GM21528 (cell line): ENCODE results near the gene COA7.
"Not testable (repeated sequence)": the region's sequence is repeated elsewhere in the genome, so short reads cannot be mapped to it uniquely, and the experiment has no call there.

ENCODE experiments used
- ATAC-seq: cut with Tn5 transposase; IDR thresholded peaks from one replicate; pipeline ENCODE4 v1.9.1; 2021; ENCODE audit warnings: mild to moderate bottlenecking, moderate library complexity; ENCODE audit not compliant: unreplicated experiment, low FRiP score

Gene COA7

DNA sequence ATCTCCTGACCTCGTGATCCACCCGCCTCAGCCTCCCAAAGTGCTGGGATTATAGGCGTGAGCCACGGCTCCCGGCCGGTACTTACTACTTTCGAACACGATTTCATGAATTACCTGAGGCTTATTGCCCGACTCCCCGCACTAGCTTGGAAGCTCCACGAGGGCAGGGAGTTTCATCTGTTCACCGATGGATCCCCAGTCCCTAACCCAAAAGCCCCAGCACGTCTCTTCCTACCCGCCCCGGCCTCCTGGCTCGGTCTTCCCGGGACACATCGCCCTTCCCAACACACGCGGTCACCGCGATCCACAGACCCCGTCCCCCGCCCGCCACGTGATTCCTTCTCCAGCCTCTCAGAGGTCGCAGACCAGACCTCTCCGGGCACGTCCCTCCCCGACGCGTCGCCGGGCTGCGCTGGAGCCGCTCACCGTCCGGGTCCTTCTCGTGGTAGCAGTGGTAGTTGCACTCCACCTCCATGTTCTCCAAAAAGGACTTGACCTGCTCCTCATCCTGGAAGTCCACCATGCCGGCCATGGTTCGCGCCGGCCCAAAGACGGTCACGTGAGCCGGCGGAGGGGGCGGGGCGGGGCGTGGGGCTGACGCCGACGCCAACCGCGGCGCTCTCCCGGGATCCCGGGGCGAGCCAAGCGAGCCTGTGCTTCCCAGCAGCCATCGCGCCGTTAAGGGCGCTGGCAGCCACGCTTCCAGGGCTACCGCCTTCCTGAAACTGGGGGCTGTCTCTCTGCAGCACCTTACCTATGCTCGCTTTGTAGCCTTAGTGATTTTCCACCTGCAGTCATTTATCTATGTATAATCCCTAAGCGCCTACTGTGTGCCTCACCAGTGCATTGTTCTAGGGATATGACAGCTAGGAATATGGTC, at the start of gene COA7:
Gene COA7 (minus strand): TSS at position 553 of the 880 bp plus-strand sequence. CDS start 21 bp downstream, at position 532.
- ATAC-seq, result peak; percentile 64

DNA sequence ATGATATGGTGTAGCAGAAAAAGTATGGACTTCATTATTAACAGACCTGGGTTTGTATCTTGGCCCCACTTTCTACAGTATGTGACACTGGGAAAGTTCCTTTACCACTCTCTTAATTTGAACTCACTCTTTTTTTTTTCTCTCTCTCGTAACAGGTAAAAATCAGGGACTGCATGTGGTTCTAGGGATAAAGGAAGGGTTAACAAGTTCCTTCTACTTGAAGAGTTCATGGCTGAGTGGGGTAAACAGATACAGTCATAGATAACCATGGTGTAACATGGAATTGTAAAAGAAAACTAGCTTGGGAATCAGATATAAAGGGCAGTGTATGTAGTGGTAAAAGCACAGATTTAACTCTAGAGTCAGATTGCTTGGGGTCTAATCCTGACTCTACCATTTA, 49.3 kb upstream of the COA7 start:
- no peak for ATAC-seq

DNA sequence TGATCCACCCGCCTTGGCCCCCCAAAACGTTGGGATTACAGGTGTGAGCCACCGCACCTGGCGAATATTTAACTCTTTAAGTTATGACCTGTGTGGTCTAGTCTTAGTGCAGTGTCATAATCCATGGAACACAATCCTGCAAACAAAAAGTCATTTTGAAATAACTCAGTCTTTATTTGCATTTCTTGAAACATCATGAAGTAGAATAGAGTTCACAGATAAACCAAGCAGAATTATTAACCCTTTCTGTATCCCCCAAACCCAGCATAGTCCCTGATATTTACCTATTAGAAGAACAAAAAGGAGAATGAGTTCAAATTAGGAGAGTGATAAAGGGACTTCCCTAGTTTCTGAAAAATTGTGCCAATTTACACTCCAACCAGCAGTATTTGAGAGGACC, 48.0 kb upstream of the COA7 start:
- no peak for ATAC-seq

DNA sequence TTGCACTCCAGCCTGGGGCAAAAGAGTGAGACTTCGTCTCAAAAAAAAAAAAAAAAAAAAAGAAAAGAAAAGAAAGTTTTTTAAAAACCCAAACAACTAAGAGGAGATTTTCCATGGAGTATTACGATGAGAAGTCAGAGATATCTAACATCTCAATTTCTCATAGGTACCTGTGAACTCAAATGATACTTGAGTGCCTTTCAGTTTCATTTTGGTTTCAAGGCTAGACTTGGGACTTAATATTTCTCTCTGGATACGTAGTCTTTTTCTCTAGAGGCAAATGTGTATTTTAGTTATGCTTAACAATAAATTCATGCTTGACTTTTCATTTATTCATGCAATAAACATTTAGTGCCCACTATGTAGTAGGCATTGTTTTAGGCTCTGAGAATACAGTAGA, 43.1 kb upstream of the COA7 start:
- no peak for ATAC-seq

DNA sequence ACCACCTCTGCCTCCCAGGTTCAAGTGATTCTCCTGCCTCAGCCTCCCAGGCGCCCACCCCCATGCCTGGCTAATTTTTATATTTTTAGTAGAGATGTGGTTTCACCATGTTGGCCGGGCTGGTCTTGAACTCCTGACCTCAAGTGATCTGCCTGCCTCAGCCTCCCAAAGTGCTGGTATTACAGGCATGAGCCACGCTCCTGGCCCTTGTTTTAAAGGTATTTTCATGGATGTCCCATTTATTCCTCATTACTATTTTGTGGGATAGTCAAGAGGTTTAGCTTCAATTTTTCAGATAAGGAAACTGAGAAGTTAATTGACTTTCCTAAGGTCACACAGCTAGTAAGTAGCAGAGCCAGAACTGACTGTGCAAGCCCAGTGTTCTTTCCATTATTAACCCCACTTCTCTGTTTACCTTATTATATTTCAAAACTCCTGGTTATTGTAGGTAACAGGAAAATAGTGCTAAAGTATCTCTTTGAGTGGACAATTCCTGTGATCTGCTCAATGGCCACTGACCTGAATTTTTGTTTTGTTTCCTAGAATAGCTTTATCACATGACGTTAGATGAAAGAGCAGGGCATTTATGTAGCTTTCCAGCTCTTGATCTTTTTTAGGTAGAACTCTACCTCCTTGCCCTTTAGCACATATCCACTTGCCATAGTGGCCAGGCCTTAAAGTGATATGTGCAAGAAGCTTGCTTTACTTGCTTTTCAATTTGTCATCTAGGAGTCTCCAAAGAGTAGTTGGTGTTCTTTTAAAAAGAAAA, 41.7 kb upstream of the COA7 start:
- ATAC-seq, result no peak

DNA sequence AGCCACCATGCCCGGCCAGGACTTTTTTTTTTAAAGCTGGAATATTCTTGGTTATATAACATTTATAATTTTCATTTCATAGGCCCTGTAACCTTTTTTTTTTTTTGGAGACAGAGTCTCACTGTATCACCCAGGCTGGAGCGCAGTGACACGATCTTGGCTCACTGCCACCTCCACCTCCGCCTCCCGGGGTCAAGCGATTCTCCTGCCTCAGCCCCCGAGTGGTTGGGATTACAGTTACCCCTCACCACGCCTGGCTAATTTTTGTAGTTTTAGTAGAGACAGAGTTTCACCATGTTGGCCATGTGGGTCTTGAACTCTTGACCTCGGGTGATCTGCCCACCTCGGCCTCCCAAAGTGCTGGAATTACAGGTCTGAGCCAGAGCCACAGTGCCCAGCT, 40.7 kb upstream of the COA7 start:
- ATAC-seq, result no peak

DNA sequence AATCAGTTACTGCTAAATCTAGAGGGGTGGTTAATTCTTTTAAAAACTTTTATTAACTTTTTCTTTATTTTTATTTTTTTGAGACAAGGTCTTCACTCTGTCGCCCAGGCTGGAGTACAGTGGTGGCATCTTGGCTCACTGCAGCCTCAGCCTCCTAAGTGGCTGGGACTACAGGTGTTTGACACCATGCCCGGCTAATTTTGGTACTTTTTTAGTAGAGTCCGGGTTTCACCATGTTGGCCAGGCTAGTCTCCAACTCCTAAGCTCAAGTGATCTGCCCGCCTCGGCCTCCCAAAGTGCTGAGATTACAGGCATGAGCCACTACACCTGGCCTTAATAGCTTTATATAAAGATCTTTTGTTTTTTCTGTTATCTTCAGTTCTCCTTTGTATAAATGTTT, 40.0 kb upstream of the COA7 start:
- ATAC-seq, result no peak

DNA sequence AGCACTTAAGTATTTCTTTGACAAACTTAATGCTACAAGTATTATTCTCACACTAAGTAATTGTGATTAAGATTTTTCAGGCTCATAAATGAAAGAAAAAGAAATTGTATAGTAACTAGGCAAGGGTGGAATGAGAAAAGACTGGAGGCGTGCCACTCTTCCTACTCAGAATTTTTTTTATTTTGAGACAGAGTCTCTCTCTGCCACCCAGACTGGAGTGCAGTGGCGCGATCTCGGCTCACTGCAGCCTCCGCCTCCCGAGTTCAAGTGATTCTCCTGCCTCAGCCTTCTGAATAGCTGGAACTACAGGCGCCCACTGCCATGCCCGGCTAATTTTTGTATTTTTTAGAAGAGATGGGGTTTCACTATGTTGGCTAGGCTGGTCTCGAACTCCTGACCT, 37.2 kb upstream of the COA7 start:
- not testable (repeated sequence) for ATAC-seq

DNA sequence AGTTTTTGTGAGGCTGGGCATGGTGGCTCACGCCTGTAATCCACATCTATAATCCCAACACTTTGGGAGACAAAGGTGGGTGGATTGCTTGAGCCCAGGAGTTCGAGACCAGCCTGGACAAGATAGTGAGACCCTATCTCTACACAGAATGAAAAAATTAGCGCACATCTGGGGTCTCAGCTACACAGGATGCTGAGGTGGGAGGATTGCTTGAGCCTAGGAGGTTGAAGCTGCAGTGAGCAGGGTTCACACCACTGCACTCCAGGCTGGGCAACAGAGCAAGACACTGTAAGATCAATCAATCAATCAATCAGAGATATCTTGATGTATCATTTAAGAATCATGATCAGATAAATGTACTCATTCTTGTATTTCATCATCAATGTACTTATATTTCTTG, 35.2 kb upstream of the COA7 start:
- no peak for ATAC-seq

DNA sequence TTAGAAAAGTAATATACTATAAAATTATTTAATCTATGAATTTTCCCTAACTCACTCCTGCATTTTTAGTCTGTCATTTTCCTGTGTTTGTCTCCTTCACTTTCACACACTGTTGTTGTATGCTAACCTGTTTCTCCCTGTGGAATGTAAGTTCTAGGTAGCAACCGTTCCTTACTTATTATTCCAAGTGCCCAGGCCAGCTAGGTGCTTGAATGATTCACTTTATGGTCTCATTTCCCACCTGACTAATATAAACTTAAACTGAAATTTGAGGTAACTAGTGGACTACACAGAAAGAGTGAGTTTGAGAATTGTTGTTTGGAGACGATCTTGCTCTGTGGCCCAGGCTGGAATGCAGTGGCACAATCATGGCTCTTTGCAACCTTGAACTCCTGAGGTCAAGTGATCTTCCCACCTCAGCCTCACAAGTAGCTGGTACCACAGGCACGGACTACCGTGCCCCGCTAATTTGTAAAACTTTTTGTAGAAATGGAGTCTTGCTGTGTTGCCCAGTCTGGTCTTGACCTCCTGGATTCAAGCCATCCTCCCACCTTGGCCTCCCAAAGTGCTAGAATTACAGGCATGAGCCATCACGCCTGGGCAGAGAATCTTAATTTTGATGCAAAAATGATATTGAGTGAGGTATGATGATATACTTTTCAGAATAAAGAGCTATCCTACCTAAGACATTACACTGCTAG, 30.0 kb upstream of the COA7 start:
- ATAC-seq, result no peak

DNA sequence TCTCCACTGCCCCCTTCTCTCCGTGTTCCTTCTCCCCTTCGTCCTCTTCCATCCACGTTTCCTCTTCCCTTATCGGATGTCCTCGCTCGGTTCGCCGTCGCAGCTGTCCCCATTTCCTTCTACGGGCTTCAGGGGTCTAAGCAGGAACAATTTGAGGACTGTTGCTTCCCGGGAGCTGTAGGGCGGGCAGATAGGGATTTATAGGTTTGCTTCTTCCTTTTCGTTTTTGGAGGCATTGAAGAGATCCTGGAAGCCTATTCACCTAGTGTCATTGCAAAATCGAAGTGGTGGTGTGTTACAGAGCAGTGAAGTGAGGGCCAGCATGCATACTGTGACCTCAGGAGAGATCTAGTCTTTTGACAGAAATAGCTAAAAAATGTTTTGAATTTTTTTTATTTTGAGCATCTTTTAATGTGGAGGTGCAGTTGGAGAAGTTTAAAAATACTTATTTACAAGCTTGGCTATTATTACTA, 29.0 kb upstream of the COA7 start:
- no peak for ATAC-seq

DNA sequence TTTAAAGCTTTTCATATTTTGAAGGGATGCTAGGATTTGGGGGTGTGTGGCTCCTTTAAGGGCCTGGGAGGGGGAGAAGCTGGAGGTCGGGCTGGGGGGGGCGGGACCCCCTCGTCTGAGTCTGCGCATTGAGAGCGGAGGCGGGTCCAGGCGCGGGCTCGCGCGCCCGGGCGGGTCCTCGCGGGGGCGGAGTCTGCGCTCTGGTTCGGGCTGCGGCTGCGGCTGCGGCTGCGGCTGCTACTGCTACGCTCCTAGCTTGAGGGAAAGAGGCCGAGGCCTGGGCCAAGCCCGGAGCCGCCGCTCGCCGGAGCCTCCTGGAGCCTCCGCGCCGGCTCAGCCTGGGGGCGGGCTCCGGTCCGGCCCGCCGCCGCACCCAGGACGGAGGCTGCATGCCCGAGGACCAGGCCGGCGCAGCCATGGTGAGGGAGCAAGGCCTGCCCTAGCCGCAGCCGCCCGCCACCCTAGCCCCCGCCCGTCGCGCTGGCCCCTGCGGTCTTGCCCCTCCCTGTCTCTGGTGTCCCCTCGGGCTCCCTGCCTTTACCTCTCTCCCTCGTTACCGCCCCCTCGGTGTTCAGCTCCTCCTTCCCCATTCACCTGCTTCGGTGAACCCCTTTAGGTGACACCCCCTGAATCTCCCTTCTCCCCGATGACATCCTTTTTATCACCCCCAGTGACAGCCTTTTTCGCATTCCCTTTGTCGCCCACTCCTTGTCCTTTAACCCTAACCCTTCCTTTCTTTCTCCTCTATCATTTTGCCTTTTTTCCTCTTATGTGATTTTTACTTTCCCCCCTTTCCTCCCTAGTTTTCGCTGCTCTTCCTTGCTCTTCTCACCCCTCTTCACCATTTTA, 28.3 kb upstream of the COA7 start, which contains the start of gene ZYG11B:
Gene ZYG11B (plus strand): TSS at position 189 of the 849 bp plus-strand sequence. CDS start 201 bp downstream, at position 390.
- peak; percentile 86 for ATAC-seq

DNA sequence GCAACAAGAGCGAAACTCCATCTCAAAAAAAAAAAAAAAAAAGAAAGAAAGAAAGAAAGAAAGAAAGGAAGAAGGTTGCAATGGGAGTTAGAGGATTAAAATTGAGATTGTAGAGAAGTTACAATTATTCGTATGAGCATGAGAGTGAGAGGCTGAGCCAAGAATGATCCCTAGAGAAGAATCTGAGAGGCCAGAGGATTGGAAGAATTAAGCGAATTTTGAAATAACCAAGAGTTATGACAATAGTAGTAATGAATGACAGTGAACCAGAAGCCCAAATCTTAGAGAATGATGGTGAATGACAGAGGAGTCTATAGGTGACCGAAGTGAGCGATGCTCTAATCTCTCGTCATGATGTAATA, 27.7 kb upstream of the COA7 start:
- ATAC-seq, result peak; percentile 9

DNA sequence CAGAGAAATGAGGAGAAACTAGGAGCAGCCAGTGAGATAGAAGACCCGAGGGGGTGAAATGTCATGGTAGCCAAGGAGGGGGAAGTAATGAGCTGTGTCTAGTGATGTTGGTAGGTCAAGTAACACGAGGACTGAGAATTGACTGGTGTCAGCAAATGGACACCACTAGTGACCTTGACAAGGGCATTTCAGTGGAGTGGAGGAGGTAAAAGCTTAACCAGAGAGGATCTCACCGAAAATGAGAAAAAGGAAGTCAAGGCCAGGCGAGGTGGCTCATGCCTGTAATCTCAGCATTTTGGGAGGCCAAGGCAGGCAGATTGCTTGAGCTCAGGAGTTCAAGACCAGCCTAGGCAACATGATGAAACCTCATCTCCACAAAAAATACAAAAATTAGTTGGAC, 25.1 kb upstream of the COA7 start:
- no peak for ATAC-seq

DNA sequence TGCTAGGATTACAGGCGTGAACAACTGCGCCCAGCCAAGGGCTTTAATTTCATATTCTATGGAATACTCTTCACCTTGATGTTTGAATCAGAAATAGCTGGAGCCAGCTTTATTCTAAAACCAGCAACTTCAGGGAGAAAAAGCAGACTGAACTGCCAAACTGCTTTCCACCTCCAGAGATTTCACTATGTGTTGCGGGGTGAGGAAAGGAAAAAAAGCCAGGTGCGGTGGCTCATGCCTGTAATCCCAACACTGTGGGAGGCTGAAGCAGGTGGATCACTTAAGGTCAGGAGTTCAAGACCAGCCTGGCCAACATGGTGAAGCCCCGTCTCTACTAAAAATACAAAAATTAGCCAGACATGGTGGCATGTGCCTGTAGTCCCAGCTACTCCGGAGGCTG, 17.1 kb upstream of the COA7 start:
- not testable (repeated sequence) for ATAC-seq

DNA sequence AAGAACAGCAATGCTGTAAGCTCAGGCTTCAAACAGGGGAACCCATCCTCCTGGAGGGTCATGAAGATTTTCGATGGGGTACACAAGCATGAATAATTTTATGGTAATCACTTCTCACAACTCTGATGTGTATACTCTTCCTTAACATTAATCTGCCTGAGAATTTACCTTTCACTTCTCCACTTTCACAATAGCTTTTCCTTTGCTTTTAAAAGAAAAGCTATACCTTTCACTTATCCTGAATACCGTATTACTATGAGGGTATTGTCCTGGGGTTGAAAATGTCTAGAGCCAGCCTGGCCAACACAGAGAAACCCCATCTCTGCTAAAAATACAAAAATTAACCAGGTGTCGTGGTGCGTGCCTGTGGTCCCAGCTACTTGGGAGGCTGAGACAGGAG, 15.4 kb upstream of the COA7 start:
- ATAC-seq, result no peak

DNA sequence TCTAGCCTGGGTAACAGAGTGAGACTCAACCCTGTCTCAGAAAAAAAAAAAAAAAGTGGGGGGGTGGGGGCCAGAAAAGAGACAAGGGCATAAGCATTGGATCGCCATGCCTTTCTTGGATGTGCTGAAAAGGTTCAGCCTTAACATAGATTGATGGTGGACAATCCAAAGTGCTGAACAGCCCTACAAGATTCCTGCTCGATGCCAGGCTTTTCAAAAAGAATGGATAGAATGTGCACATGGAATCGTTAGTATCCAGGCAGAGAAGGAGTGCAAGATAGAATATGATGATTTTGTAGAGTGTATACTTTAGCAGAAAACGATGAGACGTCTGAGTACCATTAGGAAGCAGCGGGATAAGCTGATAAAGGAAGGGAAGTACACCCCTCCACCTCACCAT, 10.9 kb upstream of the COA7 start:
- no peak for ATAC-seq

DNA sequence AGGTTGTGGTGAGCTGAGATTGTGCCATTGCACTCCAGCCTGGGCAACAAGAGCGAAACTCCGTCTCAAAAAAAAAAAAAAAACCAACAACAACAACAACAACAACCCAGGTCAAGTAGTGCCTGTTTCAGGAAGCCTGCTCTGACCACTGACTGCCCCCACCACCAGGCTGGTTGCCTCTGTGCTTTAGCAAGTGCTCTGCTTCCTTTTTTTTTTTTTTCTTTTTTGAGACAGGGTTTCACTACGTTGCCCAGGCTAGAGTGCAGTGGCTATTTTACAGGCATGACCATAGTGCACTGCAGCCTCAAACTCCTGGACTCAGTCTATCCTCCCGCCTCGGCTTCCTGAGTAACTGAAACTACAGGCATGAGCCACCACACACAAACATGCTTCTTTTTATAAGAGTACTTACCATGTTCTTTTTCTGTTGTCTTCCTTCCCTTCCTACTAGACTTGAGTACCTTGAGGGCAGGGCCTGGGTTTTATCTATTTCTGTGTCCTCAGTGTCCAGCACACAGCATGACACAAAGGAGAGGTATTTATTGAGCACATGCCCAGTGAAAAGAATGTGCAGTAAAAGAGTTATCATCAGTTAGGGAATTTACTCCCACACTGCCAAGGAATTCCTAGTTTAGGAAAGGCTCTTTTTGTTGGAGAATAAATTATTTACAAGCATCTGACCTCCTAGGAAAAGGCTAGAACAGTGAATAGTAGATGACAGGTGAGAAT, 9.9 kb upstream of the COA7 start:
- ATAC-seq, result no peak
